Stimulated activated CD4-positive, alpha-beta T cell treated with anti-CD3 and anti-CD28 coated beads, TNF-alpha, amount 100 ng/mL, for 4 hours (primary cell): ENCODE data around the gene NRARP.
A peak's percentile ranks its signal among the peaks of the same experiment; 100 is the strongest.
"Not testable (repeated sequence)": the region's sequence is repeated elsewhere in the genome, so short reads cannot be mapped to it uniquely, and the experiment has no call there.

Experiments
- DNase-seq, 3 experiments: peaks; one replicate each; pipeline ENCODE4 v3.0.0-alpha.2; 2020; ENCODE audit warnings: low read depth in 3 of 3

The NRARP gene

DNA sequence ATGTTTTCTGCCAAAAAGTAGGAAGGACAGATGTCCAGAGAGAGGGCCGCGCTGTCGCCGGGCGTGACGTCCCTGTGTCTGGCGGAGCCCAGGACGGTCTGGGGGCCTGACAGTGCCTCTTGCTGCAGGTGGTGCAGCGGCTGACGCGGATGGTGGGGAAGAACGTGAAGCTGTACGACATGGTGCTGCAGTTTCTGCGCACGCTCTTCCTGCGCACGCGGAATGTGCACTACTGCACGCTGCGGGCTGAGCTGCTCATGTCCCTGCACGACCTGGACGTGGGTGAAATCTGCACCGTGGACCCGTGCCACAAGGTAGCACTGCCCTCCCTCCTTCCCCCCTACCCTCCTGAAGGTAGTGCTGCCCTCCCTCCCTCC, 39.2 kb downstream of the NRARP start:
- no peak for DNase-seq

DNA sequence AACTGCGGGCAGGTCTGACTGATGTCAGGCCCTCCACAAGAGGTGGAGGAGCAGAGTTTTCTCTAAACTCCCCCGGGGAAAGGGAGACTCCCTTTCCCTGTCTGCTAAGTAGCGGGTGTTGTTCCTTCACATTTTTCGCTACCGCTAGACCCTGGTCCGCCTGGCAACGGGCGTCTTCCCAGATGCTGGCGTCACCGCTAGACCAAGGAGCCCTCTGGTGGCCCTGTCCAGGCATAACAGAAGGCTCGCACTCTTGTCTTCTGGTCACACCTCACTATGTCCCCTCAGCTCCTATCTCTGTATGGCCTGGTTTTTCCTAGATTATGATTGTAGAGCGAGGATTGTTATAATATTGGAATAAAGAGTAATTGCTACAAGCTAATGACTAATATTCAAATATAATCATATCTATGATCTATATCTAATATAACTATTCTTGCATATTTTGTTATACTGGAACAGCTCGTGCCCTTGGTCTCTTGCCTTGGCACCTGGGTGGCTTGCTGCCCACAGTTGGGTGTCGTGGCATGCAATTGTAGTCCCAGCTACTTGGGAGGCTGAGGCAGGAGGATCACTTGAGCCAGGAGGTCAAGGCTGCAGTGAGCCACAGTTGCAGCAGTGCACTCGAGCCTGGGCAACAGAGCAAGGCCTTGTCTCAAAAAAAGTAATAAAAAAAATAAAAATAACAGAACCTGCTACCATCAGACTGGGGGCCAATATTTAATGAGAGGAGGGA, 39.7 kb downstream of the NRARP start:
- not testable (repeated sequence) for DNase-seq

DNA sequence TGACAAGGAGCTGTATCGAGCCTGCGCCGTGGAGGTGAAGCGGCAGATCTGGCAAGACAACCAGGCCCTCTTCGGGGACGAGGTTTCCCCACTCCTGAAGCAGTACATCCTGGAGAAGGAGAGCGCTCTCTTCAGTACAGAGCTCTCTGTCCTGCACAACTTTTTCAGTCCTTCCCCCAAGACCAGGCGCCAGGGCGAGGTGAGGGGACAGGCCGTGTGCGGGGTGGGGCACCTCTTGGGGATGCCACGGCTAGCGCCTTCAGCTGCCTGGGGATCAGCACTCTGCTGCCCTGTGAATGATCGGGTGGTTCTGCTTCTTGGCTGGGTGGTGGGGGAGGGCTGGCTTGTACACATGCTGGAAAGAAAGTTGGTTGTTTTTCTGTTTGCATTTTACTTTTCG, 45.2 kb downstream of the NRARP start:
- no peak for DNase-seq

DNA sequence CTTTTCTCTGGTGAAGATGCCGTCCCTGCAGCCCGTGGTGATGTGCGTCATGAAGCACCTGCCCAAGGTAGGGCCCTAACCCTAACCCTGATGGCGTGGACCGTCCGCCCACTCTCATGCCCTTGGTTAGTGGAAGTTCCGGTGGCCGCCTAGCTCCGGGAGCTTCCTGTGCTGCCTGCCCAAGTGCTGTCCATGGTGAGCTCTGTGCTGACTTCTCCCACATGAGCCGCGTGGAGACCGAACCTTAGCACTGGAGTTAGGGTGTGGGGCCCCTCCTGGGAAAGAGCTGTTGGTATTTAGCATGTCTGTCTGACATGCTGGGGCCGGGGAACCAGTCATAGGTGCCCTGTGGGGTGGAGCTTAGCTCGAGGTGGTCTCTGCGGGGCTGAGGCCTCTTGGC, 45.7 kb downstream of the NRARP start:
- DNase-seq: no peak

DNA sequence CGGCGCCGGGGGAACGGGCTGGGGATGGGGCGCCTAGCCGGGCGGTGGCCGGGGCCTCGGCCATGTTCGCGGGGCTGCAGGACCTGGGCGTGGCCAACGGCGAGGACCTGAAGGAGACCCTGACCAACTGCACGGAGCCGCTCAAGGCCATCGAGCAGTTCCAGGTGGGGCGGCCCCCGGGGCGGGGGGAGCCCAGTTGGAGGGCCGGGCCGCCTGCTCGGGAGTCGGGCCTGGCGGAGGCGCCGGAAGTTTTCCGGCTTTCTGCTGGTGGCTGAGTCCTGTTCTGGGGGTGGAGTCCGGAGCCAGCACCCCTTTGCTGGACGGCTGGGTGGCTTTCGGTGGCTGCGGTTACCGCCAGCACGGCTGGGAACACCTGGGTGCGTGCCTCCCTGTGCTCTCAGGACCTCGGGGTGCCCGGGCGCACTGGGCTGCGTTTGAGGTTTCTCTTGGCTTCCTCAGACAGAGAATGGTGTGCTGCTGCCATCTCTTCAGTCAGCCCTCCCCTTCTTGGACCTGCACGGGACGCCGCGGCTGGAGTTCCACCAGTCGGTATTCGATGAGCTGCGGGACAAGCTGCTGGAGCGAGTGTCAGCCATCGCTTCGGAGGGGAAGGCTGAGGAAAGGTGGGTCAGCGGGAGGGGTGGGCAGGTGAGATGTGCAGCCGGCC, 46.5 kb downstream of the NRARP start:
- DNase-seq: no peak

DNA sequence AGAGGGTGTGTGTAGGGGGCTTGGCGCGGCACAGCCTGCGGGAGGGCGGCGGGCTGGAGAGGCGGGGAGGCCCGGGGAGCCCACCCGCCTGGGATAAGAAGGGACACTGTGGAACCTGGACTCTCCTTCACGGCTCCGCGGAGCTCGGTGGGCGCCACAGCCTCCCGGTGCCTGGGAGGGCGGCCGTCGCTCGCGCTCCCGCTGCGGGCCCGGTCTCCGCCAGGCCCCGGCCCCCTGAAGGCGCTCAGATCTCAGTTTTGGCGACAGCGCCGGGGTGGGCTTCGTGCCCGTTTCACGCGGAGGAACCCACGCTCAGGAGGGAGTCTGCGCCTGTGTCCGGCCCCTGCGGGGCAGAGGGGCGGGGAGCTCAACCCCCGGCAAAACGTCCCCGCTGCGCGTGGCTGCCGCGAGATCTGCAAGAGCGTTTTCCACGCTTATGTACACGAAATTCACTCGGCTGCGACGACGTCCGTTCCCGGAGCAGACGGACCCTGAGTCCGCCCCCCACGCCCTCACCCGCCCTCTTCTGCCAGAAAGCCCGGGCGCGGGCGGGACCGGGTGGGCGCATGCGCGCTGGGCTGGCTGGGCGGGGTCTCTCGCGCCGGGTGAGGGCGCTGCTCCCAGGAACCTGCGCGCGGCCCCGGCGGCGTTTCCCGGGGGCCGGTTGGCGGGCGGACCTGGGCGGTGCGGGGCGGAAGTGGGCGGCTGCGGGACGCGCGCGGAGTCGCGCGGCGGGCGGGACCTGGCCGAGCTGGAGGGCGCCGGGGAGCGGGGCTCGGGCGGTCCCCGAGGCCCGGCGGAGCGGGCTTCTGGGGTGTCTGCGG, 47.2 kb downstream of the NRARP start, which contains the start of gene NELFB:
Gene NELFB, plus strand, starts transcription at position 704 of the 824 bp plus-strand sequence.
- peak; percentile 92 to 98 (median 94) for DNase-seq

DNA sequence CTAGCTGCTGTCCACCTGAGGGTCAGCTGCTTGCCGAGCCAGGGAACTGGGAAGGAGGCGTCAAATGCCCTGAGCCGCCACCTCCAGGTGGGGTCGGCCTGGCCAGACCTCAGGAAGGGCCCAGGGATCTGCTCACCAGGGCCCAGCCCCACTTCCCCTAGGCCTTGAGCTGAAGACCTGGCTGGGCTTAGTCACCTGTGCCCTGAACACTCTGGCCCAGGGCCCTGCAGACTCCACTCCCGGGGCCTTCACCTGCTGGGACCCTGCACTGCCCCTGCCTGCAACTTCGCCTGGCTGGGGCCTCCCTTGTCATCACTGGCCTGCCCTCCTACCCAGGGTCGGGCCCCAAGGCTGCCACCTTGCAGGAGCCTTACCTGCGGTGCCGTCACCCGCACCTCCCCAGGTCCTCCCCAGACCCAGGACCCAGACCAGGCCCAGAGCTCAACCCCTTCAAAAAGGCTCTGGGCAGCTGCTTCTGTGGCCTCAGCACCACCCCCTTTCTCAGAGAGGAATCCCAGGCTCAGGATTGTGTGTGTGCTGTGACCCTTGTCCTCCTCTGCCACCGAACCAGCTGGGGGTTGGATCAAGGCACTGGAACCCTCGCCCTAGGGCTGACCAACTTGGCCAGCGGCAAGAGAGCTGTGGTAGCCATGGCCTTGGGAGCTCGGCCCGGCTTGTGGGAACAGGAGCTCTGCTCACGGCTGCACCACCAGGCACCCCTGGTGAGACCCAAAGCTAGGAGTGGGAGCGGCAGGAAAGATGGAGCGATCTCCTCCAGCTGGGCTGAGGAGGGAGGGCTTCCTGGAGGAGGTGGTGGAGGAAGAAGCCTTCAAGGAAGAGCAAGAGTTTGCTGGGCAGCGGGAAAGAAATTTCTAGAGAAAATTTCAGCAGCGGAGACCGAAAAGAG, 48.1 kb downstream of the NRARP start:
- no peak for DNase-seq

DNA sequence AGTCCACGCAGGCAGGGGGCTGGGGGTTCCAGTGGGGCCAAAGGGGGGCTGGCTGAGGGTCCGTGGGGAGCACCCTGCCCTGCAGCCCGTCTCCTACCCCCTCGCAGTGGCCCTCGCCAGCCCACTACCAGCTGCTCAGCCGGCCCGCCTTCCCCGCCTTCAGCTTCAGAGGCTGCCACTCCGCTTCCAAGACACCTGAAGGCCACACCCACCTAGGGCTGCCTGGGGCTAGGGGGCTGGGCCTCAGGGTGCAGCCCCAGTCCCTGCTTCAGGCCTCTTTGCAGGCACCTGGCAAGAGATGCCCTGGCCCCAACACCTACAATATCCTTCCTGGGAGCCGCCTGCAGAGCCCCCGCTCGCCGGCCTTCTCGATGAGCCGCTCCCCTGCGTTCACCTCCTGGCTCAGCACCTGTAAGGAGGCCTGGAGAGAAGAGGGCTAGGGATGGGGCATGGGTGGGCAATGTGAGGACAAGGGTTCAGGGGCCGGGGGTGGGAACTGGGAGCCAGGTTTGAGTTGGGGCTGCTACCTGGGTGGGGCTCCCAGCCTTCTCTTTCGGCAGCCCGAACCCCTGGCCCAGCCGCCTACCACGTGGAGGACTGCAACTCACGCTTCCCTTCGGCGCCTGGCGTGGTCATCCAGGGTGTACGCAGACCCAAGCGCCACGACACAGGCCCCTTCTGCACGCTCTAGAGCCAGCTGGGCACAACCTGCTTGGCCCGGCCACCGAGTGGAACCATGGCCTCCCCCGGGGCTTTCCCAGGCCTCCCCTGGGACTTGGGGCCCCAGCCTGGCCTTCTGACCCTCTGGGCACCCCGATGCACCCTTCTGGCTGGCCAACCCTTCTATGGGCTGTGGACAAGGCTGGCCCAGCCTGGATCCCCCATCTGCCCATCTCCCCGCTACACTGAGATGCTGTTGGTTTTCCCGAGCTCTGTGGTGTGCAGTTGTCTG, 49.2 kb downstream of the NRARP start:
- DNase-seq: no peak

DNA sequence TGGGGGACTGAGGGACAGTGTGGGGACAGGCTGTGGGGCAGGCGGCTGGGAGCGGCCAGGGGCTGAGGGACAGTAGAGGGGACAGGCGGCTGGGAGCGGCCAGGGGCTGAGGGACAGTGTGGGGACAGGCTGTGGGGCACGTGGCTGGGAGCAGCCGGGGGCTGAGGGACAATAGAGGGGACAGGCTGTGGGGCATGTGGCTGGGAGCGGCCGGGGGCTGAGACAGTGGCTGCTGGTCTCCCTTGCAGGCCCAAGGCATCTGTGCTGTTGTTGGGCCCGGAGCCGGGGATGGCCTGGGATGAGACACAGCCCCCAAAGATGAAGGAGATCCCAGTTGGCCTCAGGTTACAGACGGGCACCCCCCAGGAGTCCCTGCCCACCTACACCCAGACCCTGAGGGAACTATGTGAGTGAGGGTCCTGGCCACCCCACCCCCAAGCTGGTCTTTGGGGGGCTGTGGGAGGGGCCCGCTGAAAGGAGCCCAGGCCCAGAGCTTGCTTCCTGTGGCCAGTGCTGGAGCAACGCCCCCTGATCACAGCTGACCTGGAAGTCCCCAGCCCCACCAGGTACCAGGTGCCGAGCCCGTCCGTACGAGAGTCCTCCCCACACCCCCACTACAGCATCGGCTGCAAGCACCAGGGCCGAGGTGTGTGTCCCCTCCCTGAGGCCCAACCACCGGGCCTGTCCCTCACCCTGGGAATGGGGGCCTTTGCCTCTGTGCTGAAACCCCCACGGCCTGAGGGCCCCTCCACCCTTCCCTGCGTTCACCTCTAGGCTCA, 50.4 kb downstream of the NRARP start:
- no peak for DNase-seq

DNA sequence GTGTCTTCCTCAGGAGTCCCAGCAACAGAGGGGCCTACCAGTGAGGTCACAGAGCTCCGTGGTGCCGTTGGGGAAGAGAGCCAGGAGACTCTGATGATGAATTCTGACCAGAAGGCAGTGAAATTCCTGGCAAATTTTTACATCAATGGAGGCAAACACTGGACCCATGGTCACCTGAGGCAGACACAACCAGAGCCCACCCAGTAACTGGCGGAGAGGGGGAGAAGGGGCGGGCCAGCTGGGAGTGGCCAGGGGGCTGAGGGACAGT, 50.9 kb downstream of the NRARP start, which contains the start of gene STPG3:
Gene STPG3, plus strand, starts transcription at position 93 of the 268 bp plus-strand sequence. Its CDS starts 1 bp downstream, at position 94.
- no peak for DNase-seq

DNA sequence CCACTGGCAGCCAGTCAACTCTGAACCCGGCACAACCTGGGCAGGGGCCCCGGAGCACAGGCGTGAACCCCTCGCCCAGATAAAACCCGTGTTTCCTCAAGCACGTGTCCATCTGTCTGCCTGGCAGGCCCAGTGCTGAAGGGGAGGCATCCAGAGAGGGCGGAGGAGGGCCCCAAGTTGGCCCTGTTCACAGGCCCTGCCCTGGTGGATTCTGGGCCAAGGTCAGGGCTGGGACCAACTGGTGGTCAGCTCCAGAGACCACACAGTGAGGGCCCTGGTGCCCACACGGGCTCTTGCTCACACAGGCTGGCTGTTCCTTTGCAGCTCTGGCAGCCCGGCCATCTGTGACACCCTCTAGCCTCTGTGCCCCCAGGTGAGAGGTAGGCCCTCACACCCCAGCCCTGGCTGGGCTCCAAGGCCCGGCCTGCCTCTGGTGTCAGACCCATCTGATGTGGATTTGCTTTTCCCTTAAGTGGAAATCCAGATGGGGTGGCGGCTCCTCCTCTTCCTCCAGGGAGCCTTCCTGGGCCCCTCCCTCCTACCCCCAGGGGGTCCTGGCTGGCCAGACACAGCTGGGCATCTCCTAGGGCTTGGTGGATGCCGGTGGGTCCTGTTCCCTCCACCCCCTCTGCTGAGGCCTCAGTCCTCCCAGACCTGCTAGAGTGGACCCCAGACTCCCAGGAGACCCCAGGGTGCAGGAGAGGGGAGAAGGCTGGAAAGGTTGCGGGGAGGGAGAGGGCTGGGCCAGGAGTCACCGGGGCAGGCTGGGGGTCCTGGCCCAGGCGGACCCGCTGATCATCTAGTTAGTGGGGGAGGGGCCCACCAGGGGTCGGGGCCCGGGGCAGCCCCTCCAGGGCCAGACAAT, 51.5 kb downstream of the NRARP start:
- no peak for DNase-seq
